Esophagus (tissue), 2 donors: Measurements from ENCODE around the gene DCTD. TPM values are rescaled to one million over a fixed set of nuclear protein-coding genes. Genes with fewer than 3 reads are reported as not detected.

Experiments
- H3K27ac ChIP-seq, 2 donors: one replicate each; pipeline ENCODE4 v1.5.1; 2013; ENCODE audit warnings: low read depth in 2 of 2, mild to moderate bottlenecking in 2 of 2, inconsistent platforms in 1 of 2, low read length in 1 of 2, moderate library complexity in 1 of 2
- H3K27me3 ChIP-seq, 2 donors: one replicate each; pipeline ENCODE4 v1.6.1; 2013; ENCODE audit warnings: low read length in 2 of 2, control low read depth in 1 of 2, mild to moderate bottlenecking in 1 of 2; ENCODE audit not compliant: insufficient read depth in 2 of 2, control insufficient read depth in 1 of 2
- H3K36me3 ChIP-seq, 2 donors: one replicate each; pipeline ENCODE4 v1.6.1; 2013; ENCODE audit warnings: low read length in 1 of 2; ENCODE audit not compliant: control insufficient read depth in 2 of 2, insufficient read depth in 2 of 2
- H3K4me1 ChIP-seq, 2 donors: one replicate each; pipeline ENCODE4 v1.6.1; 2013; ENCODE audit warnings: low read length in 1 of 2; ENCODE audit not compliant: control insufficient read depth in 2 of 2, insufficient read depth in 2 of 2
- H3K4me3 ChIP-seq, 2 donors: one replicate each; pipeline ENCODE4 v1.5.1; 2013; ENCODE audit warnings: low read length in 2 of 2, mild to moderate bottlenecking in 2 of 2, low read depth in 1 of 2, moderate library complexity in 1 of 2
- H3K9me3 ChIP-seq, 2 donors: one replicate each; pipeline ENCODE4 v1.6.1; 2013; ENCODE audit warnings: mild to moderate bottlenecking in 2 of 2, low read depth in 1 of 2, low read length in 1 of 2, moderate library complexity in 1 of 2; ENCODE audit not compliant: control insufficient read depth in 2 of 2, insufficient read depth in 1 of 2
- WGBS, 2 donors: extraction: QIAGEN DNeasy Blood & Tissue Kit; methylation state at CpG; one replicate each; pipeline ENCODE4 v1.1.7; 2013; 5-methylcytosine and 5-hydroxymethylcytosine counted together
- polyA plus RNA-seq, 2 donors: library from polyadenylated mRNA; stranded (reverse); fragments of 200-250 nt; gene quantifications; one replicate each; pipeline ENCODE4 v1.2.3, GENCODE V29; 2013
- donor health status: healthy with polysubstance abuse.
- donor health status: Bipolar disorder and iron deficiency.

Gene DCTD
- polyA plus RNA-seq, 2 donors, result 32.5 to 55.5 TPM

DNA sequence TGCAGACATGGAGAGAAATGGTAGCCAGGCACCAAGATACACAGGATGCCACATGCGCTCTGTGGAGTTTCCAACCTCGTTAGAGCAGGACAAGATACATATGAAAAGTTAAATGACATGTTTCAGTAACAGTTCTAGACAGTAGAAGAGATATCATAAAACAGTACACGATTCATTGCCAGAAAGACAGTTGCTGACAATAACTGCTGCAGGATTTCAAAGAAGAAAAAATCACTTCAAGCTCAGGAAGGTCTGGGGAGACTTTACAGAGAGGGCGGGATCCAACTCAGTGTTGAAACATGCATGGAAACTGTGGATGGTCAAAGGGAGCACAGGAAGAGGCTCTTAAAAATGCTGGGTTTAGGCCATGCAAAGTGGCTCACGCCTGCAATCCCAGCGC, 31.0 kb downstream of the DCTD start:
- no peak overlapping the region for H3K27ac ChIP-seq
- H3K27me3 ChIP-seq, result no peaks in the 10 kb centered on the region
- no peak overlapping the region for H3K4me3 ChIP-seq
- peaks cover 0 to 2% of the 10 kb centered on the region in 2 donors for H3K4me1 ChIP-seq
- H3K9me3 ChIP-seq, result peaks cover 0 to 3% of the 10 kb centered on the region in 2 donors
- 91 to 93% methylated on average over 6 of the region's 6 CpGs for WGBS, 2 donors
- H3K36me3 ChIP-seq, result peaks cover 9 to 28% of the 10 kb centered on the region in 2 donors

GRCh38 chr4:182885738-182886077, 31.5 kb downstream of the DCTD start:
- Histone ChIP-seq H3K9me3 (peaks cover 0 to 3% of the 10 kb centered on the region in 2 donors), H3K4me3 (no peak overlapping the region), H3K27me3 (no peaks in the 10 kb centered on the region), H3K27ac (no peak overlapping the region), H3K4me1 (peaks cover 0 to 2% of the 10 kb centered on the region in 2 donors), H3K36me3 (peaks cover 5 to 24% of the 10 kb centered on the region in 2 donors)
- WGBS, 2 donors, result 59 to 62% methylated on average over 3 of the region's 3 CpGs

GRCh38 chr4:182885022-182885737, 32.0 kb downstream of the DCTD start:
- H3K4me3 ChIP-seq, result no peak overlapping the region
- WGBS, 2 donors, result 90 to 97% methylated on average over 3 of the region's 3 CpGs
- H3K27me3 ChIP-seq, result no peaks in the 10 kb centered on the region
- no peak overlapping the region for H3K27ac ChIP-seq
- peaks cover under 1 to 19% of the 10 kb centered on the region in 2 donors for H3K36me3 ChIP-seq
- peaks cover 2 to 3% of the 10 kb centered on the region in 2 donors for H3K4me1 ChIP-seq
- peaks cover 0 to 3% of the 10 kb centered on the region in 2 donors for H3K9me3 ChIP-seq

DNA sequence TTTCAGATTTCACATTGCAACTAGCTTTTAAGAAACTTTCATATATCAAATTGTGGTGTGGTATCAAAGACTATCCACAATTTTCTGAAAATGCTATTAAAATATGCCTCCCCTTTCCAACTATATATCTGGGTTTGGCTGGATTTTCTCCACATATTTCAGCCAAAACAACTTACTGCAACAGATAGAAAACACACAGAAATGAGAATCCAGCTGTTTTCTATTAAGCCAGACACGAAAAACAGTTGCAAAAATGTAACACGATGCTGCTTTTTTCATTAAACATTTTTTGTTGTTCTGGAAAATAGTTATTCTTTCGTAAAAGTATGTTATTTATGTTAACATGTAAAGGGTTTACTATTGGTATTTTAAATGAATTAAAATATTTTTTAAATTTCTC, 33.1 kb downstream of the DCTD start:
- WGBS, 2 donors, result 83 to 89% methylated on average over 3 of the region's 3 CpGs
- Histone ChIP-seq H3K9me3 (peaks cover 0 to 3% of the 10 kb centered on the region in 2 donors), H3K27me3 (no peaks in the 10 kb centered on the region), H3K4me1 (peaks cover 2 to 3% of the 10 kb centered on the region in 2 donors), H3K4me3 (no peak overlapping the region), H3K36me3 (peaks cover 0 to 18% of the 10 kb centered on the region in 2 donors), H3K27ac (no peak overlapping the region)

DNA sequence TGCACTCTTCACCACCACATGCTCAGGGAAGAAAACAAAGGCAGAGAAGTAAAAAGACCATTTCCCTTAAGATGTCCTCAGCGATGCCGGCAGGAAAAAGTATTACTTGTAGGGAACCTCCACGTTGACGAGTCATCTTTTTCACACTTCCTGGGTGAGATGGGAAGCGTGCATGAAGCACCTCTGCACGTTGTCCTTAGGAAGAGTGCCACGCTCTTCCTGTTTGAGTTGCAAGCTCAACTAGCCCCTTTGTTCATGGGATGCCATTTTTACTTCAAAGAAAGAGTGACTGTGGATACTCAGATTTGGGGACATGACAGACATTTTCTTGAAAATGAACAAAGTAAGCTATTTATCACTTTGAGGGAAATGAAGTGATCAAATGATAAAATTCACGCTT, 33.8 kb downstream of the DCTD start:
- H3K4me1 ChIP-seq, result peaks cover 2 to 3% of the 10 kb centered on the region in 2 donors
- H3K36me3 ChIP-seq, result peaks cover 0 to 16% of the 10 kb centered on the region in 2 donors
- WGBS, 2 donors, result 93 to 96% methylated on average over 8 of the region's 8 CpGs
- H3K4me3 ChIP-seq, result no peak overlapping the region
- no peaks in the 10 kb centered on the region for H3K27me3 ChIP-seq
- H3K27ac ChIP-seq, result no peak overlapping the region
- peaks cover 0 to 3% of the 10 kb centered on the region in 2 donors for H3K9me3 ChIP-seq

DNA sequence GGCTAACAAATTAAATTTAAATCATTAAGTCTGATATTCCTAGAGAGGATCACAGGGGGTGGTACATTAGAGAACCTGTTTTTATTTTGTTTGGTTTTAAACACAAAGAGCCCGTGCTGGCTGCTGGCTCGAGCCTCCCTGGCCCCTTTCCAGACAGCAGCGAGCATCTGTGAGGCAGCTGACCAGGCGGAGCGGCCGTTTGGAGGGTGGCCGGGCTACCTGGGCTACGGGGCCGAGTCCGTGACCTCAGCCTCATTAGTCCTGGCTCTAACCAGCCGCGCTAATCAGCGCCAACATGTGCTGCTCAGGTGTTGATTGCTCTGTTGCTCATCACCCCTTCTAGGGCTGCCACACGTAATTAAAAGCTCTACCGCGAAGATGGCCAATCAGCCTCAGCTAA, 35.3 kb downstream of the DCTD start:
- Histone ChIP-seq H3K4me1 (peaks cover 2 to 3% of the 10 kb centered on the region in 2 donors), H3K27me3 (no peaks in the 10 kb centered on the region), H3K9me3 (peaks cover 0 to 3% of the 10 kb centered on the region in 2 donors), H3K36me3 (peaks cover 0 to 13% of the 10 kb centered on the region in 2 donors), H3K4me3 (no peak overlapping the region), H3K27ac (no peak overlapping the region)
- 79 to 90% methylated on average over 16 of the region's 16 CpGs for WGBS, 2 donors

DNA sequence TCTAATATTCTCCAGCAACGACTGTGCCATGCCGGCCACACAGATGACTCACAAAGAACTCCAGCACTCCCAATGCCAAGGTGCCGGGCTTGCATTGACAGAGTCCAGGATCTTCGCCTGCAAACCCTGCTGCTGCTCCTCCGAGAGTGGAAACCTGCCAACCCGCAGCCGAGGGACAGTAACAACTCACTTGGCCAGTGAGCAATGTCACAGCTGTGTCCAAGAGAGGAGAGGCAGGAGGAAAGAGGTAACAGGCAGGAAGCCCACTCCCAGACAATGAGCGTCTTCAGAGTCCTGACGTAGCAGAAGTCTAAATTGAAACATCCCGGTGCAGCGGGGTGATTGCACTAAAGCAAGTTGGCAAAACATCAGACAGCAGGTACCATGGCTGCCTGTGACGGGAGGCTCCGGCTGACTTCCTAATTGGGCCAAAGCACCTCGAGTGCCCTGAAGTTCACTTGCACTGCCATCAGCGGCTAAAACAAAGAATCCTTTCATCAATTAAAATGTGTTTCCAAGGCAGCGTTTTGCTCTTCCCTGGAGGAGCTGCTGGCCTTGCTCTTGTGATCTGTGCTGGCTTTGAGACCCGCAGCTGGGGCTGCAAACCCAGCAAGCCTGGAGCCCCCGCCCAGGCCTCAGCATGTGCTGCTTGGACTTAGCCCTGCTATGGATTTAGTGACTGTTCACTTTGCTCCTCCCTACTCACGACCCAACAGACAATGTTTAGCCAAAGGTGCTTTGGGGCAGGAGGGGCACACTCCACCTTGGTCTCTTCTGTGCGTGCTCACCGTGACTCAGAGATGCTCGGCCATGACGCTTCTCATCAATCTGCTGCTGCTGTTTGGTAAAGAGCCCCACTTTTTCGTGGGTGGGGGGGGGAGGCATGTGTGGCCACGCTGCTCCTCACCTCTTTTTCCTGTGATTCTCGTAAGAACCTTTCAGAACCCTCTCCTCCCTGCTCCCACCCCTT, 36.5 kb downstream of the DCTD start:
- Histone ChIP-seq H3K27ac (no peak overlapping the region), H3K4me1 (peaks cover 2 to 3% of the 10 kb centered on the region in 2 donors), H3K4me3 (no peak overlapping the region), H3K9me3 (peaks cover 0 to 3% of the 10 kb centered on the region in 2 donors), H3K36me3 (peaks cover 0 to 12% of the 10 kb centered on the region in 2 donors), H3K27me3 (no peaks in the 10 kb centered on the region)
- 51 to 67% methylated on average over 26 of the region's 26 CpGs for WGBS, 2 donors

DNA sequence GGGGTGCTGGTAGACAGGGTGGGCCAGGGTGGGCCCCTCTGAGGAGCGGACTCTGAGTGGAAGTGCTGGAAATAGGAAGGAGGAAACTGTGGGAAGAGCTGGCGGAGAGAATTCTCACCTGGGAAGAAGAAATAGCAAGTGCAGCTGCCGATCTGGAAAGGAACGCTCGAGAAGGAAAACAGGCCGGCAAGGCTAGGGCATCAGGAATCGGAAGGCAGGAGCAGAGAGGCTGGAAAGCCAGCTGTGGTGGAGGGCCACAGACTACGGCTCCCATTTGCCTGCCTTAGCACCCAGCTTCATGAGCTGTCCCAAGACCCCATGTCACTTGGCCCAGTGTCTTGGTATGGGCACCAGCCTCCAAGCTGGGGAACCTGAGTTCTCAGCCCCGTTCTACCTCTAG, 37.3 kb downstream of the DCTD start:
- no peak overlapping the region for H3K27ac ChIP-seq
- 86 to 88% methylated on average over 9 of the region's 9 CpGs for WGBS, 2 donors
- peaks cover 2 to 3% of the 10 kb centered on the region in 2 donors for H3K4me1 ChIP-seq
- peaks cover 0 to 8% of the 10 kb centered on the region in 2 donors for H3K36me3 ChIP-seq
- H3K4me3 ChIP-seq, result no peak overlapping the region
- peaks cover 0 to under 1% of the 10 kb centered on the region in 2 donors for H3K9me3 ChIP-seq
- no peaks in the 10 kb centered on the region for H3K27me3 ChIP-seq

DNA sequence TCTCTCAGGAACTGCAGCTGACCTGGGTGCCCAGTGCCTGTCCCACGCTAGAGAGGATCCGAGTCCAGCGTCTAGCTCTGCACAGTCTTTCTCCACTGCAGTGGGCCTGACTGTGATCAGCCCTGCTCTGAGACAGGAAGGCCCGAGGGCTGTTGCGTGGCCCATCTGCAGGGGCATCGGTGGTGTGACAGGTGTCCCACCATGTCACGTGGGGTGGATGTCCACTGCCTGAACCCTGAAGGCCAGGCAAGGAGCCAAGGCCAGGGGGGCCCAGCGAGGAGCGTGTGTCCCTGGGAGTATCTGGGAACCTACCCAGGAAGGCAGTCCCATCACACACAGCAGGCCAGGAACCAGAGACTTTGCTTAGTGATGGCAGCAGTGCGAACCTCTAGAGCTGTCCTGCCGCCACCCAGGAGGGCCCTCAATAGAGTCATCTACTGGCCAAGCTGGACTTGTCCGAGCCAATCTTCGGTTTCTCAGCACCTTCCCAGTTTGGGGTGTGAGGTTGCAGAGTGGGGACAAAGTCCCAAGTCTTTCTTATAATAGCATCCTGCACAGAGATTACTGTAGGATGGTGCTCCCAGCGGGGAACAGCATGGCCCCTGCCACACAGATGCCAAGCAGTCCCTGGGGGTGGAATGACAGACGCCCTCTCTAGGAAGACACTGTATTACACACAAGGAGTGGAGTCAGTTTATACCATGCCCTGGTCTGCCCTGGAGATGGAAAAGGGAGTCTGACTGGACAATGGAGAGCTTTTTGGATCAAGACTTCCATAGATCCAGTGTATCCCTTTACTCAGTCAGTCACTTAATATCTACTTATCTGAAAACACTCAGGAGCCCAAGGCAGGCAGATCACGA, 38.3 kb downstream of the DCTD start:
- Histone ChIP-seq H3K4me3 (no peak overlapping the region), H3K4me1 (peaks cover 2 to 3% of the 10 kb centered on the region in 2 donors), H3K27ac (no peak overlapping the region), H3K9me3 (no peaks in the 10 kb centered on the region), H3K27me3 (no peaks in the 10 kb centered on the region), H3K36me3 (peaks cover 0 to 8% of the 10 kb centered on the region in 2 donors)
- 85 to 88% methylated on average over 16 of the region's 16 CpGs for WGBS, 2 donors
